Measurements from ENCODE around the gene ZRANB1.

ZRANB1 gene

GRCh38 chr10:125025341-125025740, 83.4 kb downstream of the ZRANB1 start:
- no peak for TF ChIP-seq CTCF (IDR thresholded peaks at IDR 0.05; ENCODE audit: extremely low read depth, insufficient read depth, missing control alignments)
- in situ Hi-C loops (cut with MboI; ENCODE audit: low pct_unique_long_range_greater_than_20kb, low sequenced_read_pairs, unreplicated experiment), result no loop called here
- no peak for DNase-seq (ENCODE audit: low spot score)

- no peak for TF ChIP-seq CTCF (IDR thresholded peaks at IDR 0.05; ENCODE audit: extremely low read depth, insufficient read depth, missing control alignments)
- no peak for DNase-seq (ENCODE audit: low spot score)
- in situ Hi-C loops (cut with MboI; ENCODE audit: low pct_unique_long_range_greater_than_20kb, low sequenced_read_pairs, unreplicated experiment), result no loop called here
Measured at GRCh38 chr10:125026036-125026931, 84.4 kb downstream of the ZRANB1 start.

GRCh38 chr10:125026974-125027735, 85.2 kb downstream of the ZRANB1 start:
- no peak for DNase-seq (ENCODE audit: low spot score)
- in situ Hi-C loops (cut with MboI; ENCODE audit: low pct_unique_long_range_greater_than_20kb, low sequenced_read_pairs, unreplicated experiment), result no loop called here
- no peak for TF ChIP-seq CTCF (IDR thresholded peaks at IDR 0.05; ENCODE audit: extremely low read depth, insufficient read depth, missing control alignments)

- no peak for TF ChIP-seq CTCF (IDR thresholded peaks at IDR 0.05; ENCODE audit: extremely low read depth, insufficient read depth, missing control alignments)
- DNase-seq (ENCODE audit: low spot score), result no peak
- in situ Hi-C loops (cut with MboI; ENCODE audit: low pct_unique_long_range_greater_than_20kb, low sequenced_read_pairs, unreplicated experiment), result no loop called here
Measured at GRCh38 chr10:125027871-125028869, 86.2 kb downstream of the ZRANB1 start.

GRCh38 chr10:125029584-125030242, 87.8 kb downstream of the ZRANB1 start:
- no peak for DNase-seq (ENCODE audit: low spot score)
- no peak for TF ChIP-seq CTCF (IDR thresholded peaks at IDR 0.05; ENCODE audit: extremely low read depth, insufficient read depth, missing control alignments)
- in situ Hi-C loops (cut with MboI; ENCODE audit: low pct_unique_long_range_greater_than_20kb, low sequenced_read_pairs, unreplicated experiment), result no loop called here

Data from GM13977 (cell line).